ENCODE data around the gene KCNK6.

Gene KCNK6

GRCh38 chr19:38319421-38320258, at the start of gene KCNK6:
Gene KCNK6, plus strand, starts transcription at chr19:38319845. Its CDS starts 106 bp downstream, at chr19:38319951.
- DNase-seq, result no peak

GRCh38 chr19:38270587-38271167, 49.0 kb upstream of the KCNK6 start:
- DNase-seq, result no peak

GRCh38 chr19:38273499-38273898, 46.1 kb upstream of the KCNK6 start:
- DNase-seq, result no peak

GRCh38 chr19:38274739-38275138, 44.9 kb upstream of the KCNK6 start:
- no peak for DNase-seq

- DNase-seq, result no peak
These were observed 42.6 kb upstream of the KCNK6 start for GRCh38 chr19:38276942-38277517.

- no peak for DNase-seq
These were observed 42.1 kb upstream of the KCNK6 start for GRCh38 chr19:38277549-38277948.

GRCh38 chr19:38277969-38278680, 41.5 kb upstream of the KCNK6 start:
- no peak for DNase-seq

- no peak for DNase-seq
These were observed 40.9 kb upstream of the KCNK6 start for GRCh38 chr19:38278751-38279150.

GRCh38 chr19:38280030-38280921, 39.4 kb upstream of the KCNK6 start:
- DNase-seq, result no peak

- no peak for DNase-seq
These were observed 37.7 kb upstream of the KCNK6 start for GRCh38 chr19:38281811-38282566.

- DNase-seq, result no peak
These were observed 36.4 kb upstream of the KCNK6 start for GRCh38 chr19:38283271-38283670.

- DNase-seq, result no peak
These were observed 35.2 kb upstream of the KCNK6 start for GRCh38 chr19:38284422-38284821.

GRCh38 chr19:38285567-38285966, 34.1 kb upstream of the KCNK6 start:
- DNase-seq, result no peak

- DNase-seq, result no peak
These were observed 32.0 kb upstream of the KCNK6 start for GRCh38 chr19:38287604-38288003.

- no peak for DNase-seq
These were observed 31.4 kb upstream of the KCNK6 start for GRCh38 chr19:38288123-38288855.

- DNase-seq, result no peak
These were observed 29.7 kb upstream of the KCNK6 start for GRCh38 chr19:38289955-38290354.

- DNase-seq, result no peak
These were observed 29.0 kb upstream of the KCNK6 start for GRCh38 chr19:38290631-38291147.

GRCh38 chr19:38291855-38292254, 27.8 kb upstream of the KCNK6 start:
- no peak for DNase-seq

- DNase-seq, result no peak
These were observed 26.4 kb upstream of the KCNK6 start for GRCh38 chr19:38293281-38293680.

GRCh38 chr19:38294090-38294489, 25.6 kb upstream of the KCNK6 start:
- DNase-seq, result no peak
